Measurements from ENCODE around the gene GMEB2.
"Not testable (repeated sequence)": the region's sequence is repeated elsewhere in the genome, so short reads cannot be mapped to it uniquely, and the experiment has no call there.

The GMEB2 gene

GRCh38 chr20:63640086-63640485 is 13.2 kb upstream of the GMEB2 start:
- no peak overlapping the region for H3K4me3 ChIP-seq (ENCODE audit: low read depth, low read length)

- no peak overlapping the region for H3K4me3 ChIP-seq (ENCODE audit: low read depth, low read length)
Observed at GRCh38 chr20:63639093-63639975, 12.4 kb upstream of the GMEB2 start.

GRCh38 chr20:63636752-63637628 is 10.1 kb upstream of the GMEB2 start:
- no peak overlapping the region for H3K4me3 ChIP-seq (ENCODE audit: low read depth, low read length)

GRCh38 chr20:63635431-63636141 is 8.7 kb upstream of the GMEB2 start:
- H3K4me3 ChIP-seq (ENCODE audit: low read depth, low read length) = no peak overlapping the region

GRCh38 chr20:63633732-63634131 is 6.8 kb upstream of the GMEB2 start:
- no peak overlapping the region for H3K4me3 ChIP-seq (ENCODE audit: low read depth, low read length)

GRCh38 chr20:63631426-63631825 is 4.5 kb upstream of the GMEB2 start:
- H3K4me3 ChIP-seq (ENCODE audit: low read depth, low read length) = not testable (repeated sequence)

- H3K4me3 ChIP-seq (ENCODE audit: low read depth, low read length) = not testable (repeated sequence)
Observed at GRCh38 chr20:63630956-63631355, 4.1 kb upstream of the GMEB2 start.

GRCh38 chr20:63628246-63628975 is 1.5 kb upstream of the GMEB2 start:
- no peak overlapping the region for H3K4me3 ChIP-seq (ENCODE audit: low read depth, low read length)

GRCh38 chr20:63627751-63628245 is 897 bp upstream of the GMEB2 start:
- H3K4me3 ChIP-seq (ENCODE audit: low read depth, low read length) = peak overlapping the region; percentile 92

GRCh38 chr20:63627129-63627750 is 339 bp upstream of the GMEB2 start:
- H3K4me3 ChIP-seq (ENCODE audit: low read depth, low read length) = peak overlapping the region; percentile 92

GRCh38 chr20:63625771-63626423 is 1.0 kb downstream of the GMEB2 start:
- H3K4me3 ChIP-seq (ENCODE audit: low read depth, low read length) = peak overlapping the region; percentile 79

GRCh38 chr20:63624486-63624885 is 2.4 kb downstream of the GMEB2 start:
- no peak overlapping the region for H3K4me3 ChIP-seq (ENCODE audit: low read depth, low read length)

- H3K4me3 ChIP-seq (ENCODE audit: low read depth, low read length) = no peak overlapping the region
Observed at GRCh38 chr20:63622732-63623131, 4.2 kb downstream of the GMEB2 start.

- H3K4me3 ChIP-seq (ENCODE audit: low read depth, low read length) = no peak overlapping the region
Observed at GRCh38 chr20:63622096-63622495, 4.8 kb downstream of the GMEB2 start.

- no peak overlapping the region for H3K4me3 ChIP-seq (ENCODE audit: low read depth, low read length)
Observed at GRCh38 chr20:63620991-63621390, 5.9 kb downstream of the GMEB2 start.

GRCh38 chr20:63619505-63619904 is 7.4 kb downstream of the GMEB2 start:
- no peak overlapping the region for H3K4me3 ChIP-seq (ENCODE audit: low read depth, low read length)

GRCh38 chr20:63619086-63619485 is 7.8 kb downstream of the GMEB2 start:
- H3K4me3 ChIP-seq (ENCODE audit: low read depth, low read length) = no peak overlapping the region

GRCh38 chr20:63618291-63618980 is 8.5 kb downstream of the GMEB2 start:
- no peak overlapping the region for H3K4me3 ChIP-seq (ENCODE audit: low read depth, low read length)

GRCh38 chr20:63617876-63618265 is 9.0 kb downstream of the GMEB2 start:
- H3K4me3 ChIP-seq (ENCODE audit: low read depth, low read length) = no peak overlapping the region

All from iPS-11a (cell line).